Thyroid gland (tissue), 4 donors: ENCODE data around the gene MED6.

ENCODE experiments used
- CTCF ChIP-seq, 6 experiments: fragments of 200-600 bp in 3 of 6; fragments of 450-650 bp in 3 of 6; sonication (generic) in 3 of 6; IDR thresholded peaks; one replicate each; pipeline ENCODE4 v1.5.1; 2016 to 2019; ENCODE audit warnings: antibody characterized with exemption in 6 of 6, mild to moderate bottlenecking in 2 of 6, inconsistent platforms in 1 of 6, moderate library complexity in 1 of 6
- POLR2A ChIP-seq, 2 donors: fragments of 450-650 bp; IDR thresholded peaks; one replicate each; pipeline ENCODE4 v1.6.1; 2017; ENCODE audit warnings: antibody characterized with exemption in 2 of 2, mild to moderate bottlenecking in 2 of 2, moderate library complexity in 1 of 2

- no peak for TF ChIP-seq CTCF (IDR thresholded peaks at IDR 0.05)
- TF ChIP-seq POLR2A (IDR thresholded peaks at IDR 0.05), result no peak
Observed at GRCh38 chr14:70563417-70563816, 37.0 kb downstream of the MED6 start.
